WTC11 (cell line): Measurements from ENCODE around the gene CD82. TPM values are rescaled to one million over a fixed set of nuclear protein-coding genes. Genes with fewer than 3 reads are reported as not detected.

Experiments used
- ATAC-seq: fragments of 200-7000 bp; cut with Tn5 transposase; 2 replicates; pipeline ENCODE4 v1.10.0; 2021; ENCODE audit warnings: mild to moderate bottlenecking, moderate library complexity
- CTCF ChIA-PET: fragments of 300-600 bp; sonication (Branson Sonifier 250); formaldehyde crosslinking; loops from one replicate; lab custom pipeline; 2021; ENCODE audit warnings: antibody characterized with exemption; lab: Charles Lee
- POLR2A ChIA-PET: fragments of 350-600 bp; sonication (Branson Sonifier 250); formaldehyde crosslinking; loops from one replicate; lab custom pipeline; 2021; ENCODE audit warnings: antibody characterized with exemption; lab: Charles Lee
- DNase-seq: peaks from one replicate; pipeline ENCODE4 v3.0.0; 2021; ENCODE audit warnings: low spot score
- H3K27ac Mint-ChIP-seq: 2 replicates; pipeline ENCODE4 v1.8.0; 2021; ENCODE audit warnings: mixed read lengths
- H3K27me3 Mint-ChIP-seq: 2 replicates; pipeline ENCODE4 v1.8.0; 2021; ENCODE audit warnings: low read depth, mild to moderate bottlenecking, moderate library complexity, mixed read lengths
- H3K36me3 Mint-ChIP-seq: 2 replicates; pipeline ENCODE4 v1.8.0; 2021; ENCODE audit warnings: mixed read lengths
- H3K4me1 Mint-ChIP-seq: 2 replicates; pipeline ENCODE4 v1.8.0; 2022; ENCODE audit warnings: mixed read lengths
- H3K4me3 Mint-ChIP-seq: 2 replicates; pipeline ENCODE4 v1.8.0; 2021; ENCODE audit warnings: mild to moderate bottlenecking, moderate library complexity, mixed read lengths
- H3K9me3 Mint-ChIP-seq: 2 replicates; pipeline ENCODE4 v1.8.0; 2021; ENCODE audit warnings: mixed read lengths
- AFF4 ChIP-seq: sonication (generic); formaldehyde crosslinking; IDR thresholded peaks from 2 replicates; pipeline ENCODE4 v1.8.1; 2023; ENCODE audit warnings: mild to moderate bottlenecking, missing genetic modification reagents, borderline replicate concordance
- ARID4B ChIP-seq: sonication (generic); formaldehyde crosslinking; IDR thresholded peaks from 2 replicates; pipeline ENCODE4 v1.8.0; 2023; ENCODE audit warnings: missing genetic modification reagents, mild to moderate bottlenecking, borderline replicate concordance
- CBFB ChIP-seq: sonication (generic); formaldehyde crosslinking; IDR thresholded peaks from 2 replicates; pipeline ENCODE4 v1.8.1; 2022; ENCODE audit warnings: mild to moderate bottlenecking, low read depth, missing genetic modification reagents
- E2F1 ChIP-seq: sonication (generic); formaldehyde crosslinking; IDR thresholded peaks from 2 replicates; pipeline ENCODE4 v1.8.0; 2022; ENCODE audit warnings: mild to moderate bottlenecking, missing genetic modification reagents
- HMGXB4 ChIP-seq: sonication (generic); formaldehyde crosslinking; IDR thresholded peaks from 2 replicates; pipeline ENCODE4 v1.8.1; 2023; ENCODE audit warnings: mild to moderate bottlenecking, moderate library complexity, missing genetic modification reagents
- JAZF1 ChIP-seq: fragments of 250-450 bp; sonication (Bioruptor Pico); IDR thresholded peaks from 2 replicates; pipeline ENCODE4 v1.9.0; 2021; ENCODE audit warnings: moderate library complexity, mild to moderate bottlenecking, inconsistent platforms
- MXD4 ChIP-seq: fragments of 250-450 bp; sonication (Bioruptor Pico); IDR thresholded peaks from 2 replicates; pipeline ENCODE4 v1.8.0; 2021; ENCODE audit warnings: mild to moderate bottlenecking, moderate library complexity, borderline replicate concordance
- NR1H2 ChIP-seq: sonication (generic); formaldehyde crosslinking; IDR thresholded peaks from 2 replicates; pipeline ENCODE4 v1.9.0; 2021; ENCODE audit warnings: mild to moderate bottlenecking, moderate library complexity, missing genetic modification reagents
- PREB ChIP-seq: sonication (generic); formaldehyde crosslinking; IDR thresholded peaks from 2 replicates; pipeline ENCODE4 v1.8.1; 2022; ENCODE audit warnings: mild to moderate bottlenecking, missing genetic modification reagents, moderate library complexity, borderline replicate concordance
- RELA ChIP-seq: sonication (generic); formaldehyde crosslinking; IDR thresholded peaks from 2 replicates; pipeline ENCODE4 v1.8.1; 2022; ENCODE audit warnings: missing genetic modification reagents, mild to moderate bottlenecking, borderline replicate concordance
- RORB ChIP-seq: fragments of 250-450 bp; sonication (Bioruptor Pico); IDR thresholded peaks from 2 replicates; pipeline ENCODE4 v1.9.0; 2021; ENCODE audit warnings: mild to moderate bottlenecking
- SOX15 ChIP-seq: fragments of 250-450 bp; sonication (Bioruptor Pico); IDR thresholded peaks from 2 replicates; pipeline ENCODE4 v1.9.0; 2021; ENCODE audit warnings: mild to moderate bottlenecking
- TEAD4 ChIP-seq: sonication (generic); formaldehyde crosslinking; IDR thresholded peaks from 2 replicates; pipeline ENCODE4 v1.8.0; 2022; ENCODE audit warnings: mild to moderate bottlenecking, missing genetic modification reagents
- ZNF138 ChIP-seq: sonication (generic); formaldehyde crosslinking; conservative IDR thresholded peaks from 2 replicates; pipeline ENCODE4 v1.8.1; 2022; ENCODE audit warnings: mild to moderate bottlenecking, moderate library complexity, missing genetic modification reagents
- ZNF416 ChIP-seq: fragments of 250-450 bp; sonication (Bioruptor Pico); IDR thresholded peaks from 2 replicates; pipeline ENCODE4 v1.9.0; 2021; ENCODE audit warnings: mild to moderate bottlenecking, inconsistent platforms
- ZNF425 ChIP-seq: fragments of 250-450 bp; sonication (Bioruptor Pico); conservative IDR thresholded peaks from 2 replicates; pipeline ENCODE4 v1.9.0; 2021; ENCODE audit warnings: mild to moderate bottlenecking
- total RNA-seq: library from RNA; stranded (reverse); gene quantifications from 3 replicates; pipeline ENCODE4 v1.2.3, GENCODE V29; 2021

CD82 gene
- total RNA-seq, 1 experiment from 2014 or later = 15.5 TPM

GRCh38 chr11:44539971-44540370, 25.5 kb upstream of the CD82 start (continued):
- TF ChIP-seq AFF4 (CRISPR knock-in tag) (no peak), NR1H2 (CRISPR knock-in tag) (no peak), HMGXB4 (CRISPR knock-in tag) (no peak), ARID4B (no peak), ZNF138 (no peak), RELA (CRISPR knock-in tag) (no peak), TEAD4 (CRISPR knock-in tag) (no peak), CBFB (CRISPR knock-in tag) (no peak)
- TF ChIP-seq, all 79 proteins: peak for 0

GRCh38 chr11:44540667-44541066, 24.8 kb upstream of the CD82 start:
- DNase-seq (no peak), ATAC-seq (no peak)
- Mint-ChIP-seq H3K36me3 (no peaks in the 10 kb centered on the region), H3K9me3 (peaks cover 5% of the 10 kb centered on the region; the same call in 1 of the 2 replicates), H3K4me1 (peaks cover 10% of the 10 kb centered on the region), H3K27ac (no peak overlapping the region), H3K27me3 (peaks cover 12% of the 10 kb centered on the region), H3K4me3 (no peak overlapping the region)
- ChIA-PET POLR2A (no interaction called here), CTCF (interaction anchor here (1.4 to 2.7 kb wide), 4 partner anchors 16 to 76 kb away, joined by 3 to 13 read pairs (median 5); no protein-coding TSS in a partner anchor)
- TF ChIP-seq ZNF416 (CRISPR knock-in tag) (no peak), E2F1 (CRISPR knock-in tag) (no peak), ZNF138 (no peak), SOX15 (CRISPR knock-in tag) (no peak), PREB (CRISPR knock-in tag) (no peak), RORB (CRISPR knock-in tag) (no peak), MXD4 (CRISPR knock-in tag) (no peak), ZNF425 (CRISPR knock-in tag) (no peak), JAZF1 (CRISPR knock-in tag) (no peak)
